ENCODE results near the gene ACER1. TPM values are rescaled to one million over a fixed set of nuclear protein-coding genes. Genes with fewer than 3 reads are reported as not detected.

ACER1 gene
- total RNA-seq, 4 donors from 2014 or later: 0.53 to 8.1 (median 1.4) TPM

DNA sequence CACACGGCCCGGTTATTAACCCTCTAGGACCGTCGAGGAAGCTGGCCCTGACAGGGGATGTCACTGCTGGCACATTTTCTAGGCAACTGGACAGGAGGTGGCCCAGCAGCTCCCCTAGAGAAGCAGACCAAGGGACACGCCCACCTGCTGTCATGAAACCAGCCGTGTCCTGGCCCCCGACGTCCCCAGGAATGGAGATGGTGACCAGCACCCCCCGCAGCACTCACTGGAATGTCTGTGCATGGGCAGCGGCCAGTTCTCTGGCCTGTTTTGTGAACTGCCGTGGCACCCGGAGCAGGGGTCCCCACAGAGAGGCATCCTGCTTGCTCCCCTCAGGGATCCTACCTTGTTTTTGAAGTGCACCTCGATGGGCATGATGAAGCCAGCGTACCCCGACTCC is 71.5 kb downstream of the ACER1 start:
- Histone ChIP-seq H3K4me1 (peaks cover 0 to 39% (median 4%) of the 10 kb centered on the region in 3 donors), H3K27me3 (no peaks in the 10 kb centered on the region), H3K27ac (no peak overlapping the region), H3K4me3 (no peak overlapping the region), H3K36me3 (peaks cover 9 to 88% (median 15%) of the 10 kb centered on the region in 3 donors), H3K9me3 (no peaks in the 10 kb centered on the region)
- WGBS, 2 donors: 59 to 81% methylated on average over 5 to 14 of the region's 15 CpGs
- intact Hi-C loops (cut with DNase I): no loop called here
- no peak for DNase-seq
- TF ChIP-seq POLR2A (IDR thresholded peaks at IDR 0.05): no peak
- TF ChIP-seq, protein P1, sequence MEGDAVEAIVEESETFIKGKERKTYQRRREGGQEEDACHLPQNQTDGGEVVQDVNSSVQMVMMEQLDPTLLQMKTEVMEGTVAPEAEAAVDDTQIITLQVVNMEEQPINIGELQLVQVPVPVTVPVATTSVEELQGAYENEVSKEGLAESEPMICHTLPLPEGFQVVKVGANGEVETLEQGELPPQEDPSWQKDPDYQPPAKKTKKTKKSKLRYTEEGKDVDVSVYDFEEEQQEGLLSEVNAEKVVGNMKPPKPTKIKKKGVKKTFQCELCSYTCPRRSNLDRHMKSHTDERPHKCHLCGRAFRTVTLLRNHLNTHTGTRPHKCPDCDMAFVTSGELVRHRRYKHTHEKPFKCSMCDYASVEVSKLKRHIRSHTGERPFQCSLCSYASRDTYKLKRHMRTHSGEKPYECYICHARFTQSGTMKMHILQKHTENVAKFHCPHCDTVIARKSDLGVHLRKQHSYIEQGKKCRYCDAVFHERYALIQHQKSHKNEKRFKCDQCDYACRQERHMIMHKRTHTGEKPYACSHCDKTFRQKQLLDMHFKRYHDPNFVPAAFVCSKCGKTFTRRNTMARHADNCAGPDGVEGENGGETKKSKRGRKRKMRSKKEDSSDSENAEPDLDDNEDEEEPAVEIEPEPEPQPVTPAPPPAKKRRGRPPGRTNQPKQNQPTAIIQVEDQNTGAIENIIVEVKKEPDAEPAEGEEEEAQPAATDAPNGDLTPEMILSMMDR (IDR thresholded peaks at IDR 0.05): no peak

DNA sequence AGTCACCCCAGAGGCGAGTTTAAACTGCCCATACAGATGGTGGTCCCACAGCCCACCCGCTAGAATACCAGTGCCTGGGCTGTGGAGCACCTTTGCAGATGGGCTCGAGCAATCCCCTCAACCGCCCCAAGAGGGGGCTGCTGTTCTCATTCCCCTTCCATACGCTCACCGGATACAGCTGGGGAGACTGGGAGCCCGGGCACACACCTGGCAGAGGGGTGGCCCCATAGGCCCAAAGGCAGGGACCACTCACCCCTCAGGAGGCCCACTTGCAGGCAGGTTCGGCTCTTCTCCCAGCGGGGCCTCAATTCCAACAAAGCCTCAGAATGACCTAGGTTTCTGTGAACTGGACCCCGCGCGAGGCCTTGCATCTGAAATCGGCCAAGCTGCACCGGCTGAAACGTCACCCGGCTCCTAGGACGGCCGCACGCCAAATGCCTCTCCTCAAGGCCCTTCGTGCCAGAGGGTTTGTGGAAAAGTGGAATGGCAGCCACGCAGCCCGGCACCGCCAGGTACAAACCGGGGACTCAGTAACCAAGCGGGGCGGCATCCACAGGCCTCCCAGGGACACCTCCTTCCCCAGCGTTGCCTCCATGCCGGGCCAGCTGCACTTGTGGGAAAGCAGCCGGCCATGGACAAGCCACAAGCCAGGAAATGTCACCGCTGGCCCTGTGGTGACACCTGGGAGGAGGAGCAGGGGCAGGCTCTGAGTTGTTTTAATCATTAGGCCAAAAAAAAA is 72.3 kb downstream of the ACER1 start:
- Histone ChIP-seq H3K4me1 (peaks cover 0 to 39% (median 4%) of the 10 kb centered on the region in 3 donors), H3K36me3 (peaks cover 9 to 80% (median 15%) of the 10 kb centered on the region in 3 donors), H3K4me3 (no peak overlapping the region), H3K9me3 (no peaks in the 10 kb centered on the region), H3K27me3 (no peaks in the 10 kb centered on the region), H3K27ac (no peak overlapping the region)
- intact Hi-C loops (cut with DNase I): no loop called here
- 67 to 77% methylated on average over 5 of the region's 30 CpGs for WGBS, 2 donors
- TF ChIP-seq POLR2A (IDR thresholded peaks at IDR 0.05): no peak
- TF ChIP-seq, protein P1 (IDR thresholded peaks at IDR 0.05): peak in 5 of 6 experiments; percentile 6 to 39 (median 33)
- DNase-seq: no peak

DNA sequence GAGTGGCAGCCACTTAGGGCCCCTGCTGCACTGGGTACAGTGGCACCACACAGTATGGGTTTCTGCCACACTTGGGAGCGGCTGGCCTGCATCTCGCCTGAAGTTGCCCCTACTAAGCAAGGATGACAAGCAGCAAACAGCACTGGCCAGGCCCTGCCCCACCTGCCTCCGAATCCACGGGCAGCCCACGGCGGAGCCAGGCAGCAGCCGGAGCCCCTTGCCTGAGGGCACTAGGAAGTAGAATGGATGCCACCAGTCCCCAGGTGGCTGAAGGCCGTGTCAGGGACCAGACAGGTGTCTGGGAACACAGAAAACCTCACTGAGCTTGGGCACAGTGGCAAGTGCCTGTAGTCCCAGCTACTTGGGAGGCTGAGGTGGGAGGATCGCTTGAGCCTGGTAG is 73.0 kb downstream of the ACER1 start:
- TF ChIP-seq, protein P1 (IDR thresholded peaks at IDR 0.05): no peak
- TF ChIP-seq POLR2A (IDR thresholded peaks at IDR 0.05): no peak
- DNase-seq: no peak
- 60 to 100% methylated on average over 1 to 2 of the region's 9 CpGs for whole genome bisulfite sequencing, 2 donors
- peaks cover 0 to 45% (median 4%) of the 10 kb centered on the region in 3 donors for H3K4me1 ChIP-seq
- no peaks in the 10 kb centered on the region for H3K9me3 ChIP-seq
- H3K4me3 ChIP-seq: no peak overlapping the region
- peaks cover 9 to 73% (median 15%) of the 10 kb centered on the region in 3 donors for H3K36me3 ChIP-seq
- intact Hi-C loops (cut with DNase I): no loop called here
- H3K27me3 ChIP-seq: no peaks in the 10 kb centered on the region
- no peak overlapping the region for H3K27ac ChIP-seq

DNA sequence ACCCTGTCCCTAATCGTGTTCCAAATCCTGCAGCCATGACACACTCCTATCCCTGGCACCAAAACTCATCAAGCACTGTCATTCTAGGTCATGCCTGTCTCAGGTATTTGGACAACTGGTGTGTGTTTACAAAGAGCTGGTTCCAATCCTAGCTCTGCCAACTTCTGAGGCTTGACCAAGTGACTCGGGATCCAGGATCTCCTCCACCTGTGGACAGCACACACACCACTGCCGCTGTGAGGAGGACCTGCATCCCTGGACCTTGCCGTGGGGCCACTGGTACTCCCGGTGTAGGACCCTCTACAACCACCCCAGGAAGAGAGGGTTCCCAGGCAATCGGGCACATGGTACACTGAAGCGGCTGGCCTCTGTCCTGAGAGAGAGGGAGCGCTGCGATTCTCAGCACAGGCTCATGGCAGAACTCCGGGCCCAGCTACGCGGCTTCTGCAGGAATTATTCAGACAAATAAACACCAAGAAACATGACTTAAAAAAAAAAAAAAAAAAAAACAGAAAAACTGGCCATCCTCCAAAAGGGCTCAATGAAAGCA is 74.0 kb downstream of the ACER1 start:
- Histone ChIP-seq H3K4me3 (no peak overlapping the region), H3K27ac (peak overlapping the region in 2 of 4 donors; percentile 21 to 26), H3K27me3 (no peaks in the 10 kb centered on the region), H3K36me3 (peaks cover 9 to 68% (median 15%) of the 10 kb centered on the region in 3 donors), H3K9me3 (no peaks in the 10 kb centered on the region), H3K4me1 (peaks cover 0 to 45% (median 4%) of the 10 kb centered on the region in 3 donors)
- WGBS, 2 donors: 49 to 82% methylated on average over 3 to 7 of the region's 12 CpGs
- no peak for DNase-seq
- no peak for TF ChIP-seq POLR2A (IDR thresholded peaks at IDR 0.05)
- TF ChIP-seq, protein P1 (IDR thresholded peaks at IDR 0.05): no peak
- intact Hi-C loops (cut with DNase I): no loop called here

DNA sequence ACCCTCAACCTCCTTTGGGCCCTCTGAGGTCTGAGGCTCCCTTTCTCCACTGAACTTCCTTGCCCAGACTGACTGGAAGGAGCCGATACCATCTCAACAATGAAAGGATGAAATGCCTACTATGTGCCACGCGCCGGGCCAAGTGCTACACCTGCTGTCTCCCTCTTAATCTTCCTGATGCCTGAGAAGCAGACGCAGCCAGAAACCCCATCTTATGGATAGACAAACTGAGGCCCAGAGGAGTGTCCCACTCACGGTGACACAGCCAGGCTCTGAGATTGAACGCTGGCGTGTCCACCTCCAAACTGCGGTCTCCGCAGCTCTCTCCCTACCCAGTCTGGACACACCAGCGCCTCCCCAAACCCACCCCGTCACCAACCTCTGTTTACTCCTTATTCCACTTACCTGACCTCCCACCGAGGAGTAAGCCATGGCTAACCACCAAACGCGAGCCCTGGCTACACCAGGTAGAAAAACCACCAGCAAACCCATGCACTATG is 74.5 kb downstream of the ACER1 start:
- H3K36me3 ChIP-seq: peaks cover 9 to 68% (median 15%) of the 10 kb centered on the region in 3 donors
- peaks cover 0 to 40% (median 4%) of the 10 kb centered on the region in 3 donors for H3K4me1 ChIP-seq
- H3K4me3 ChIP-seq: no peak overlapping the region
- H3K27me3 ChIP-seq: no peaks in the 10 kb centered on the region
- DNase-seq: no peak
- H3K9me3 ChIP-seq: no peaks in the 10 kb centered on the region
- TF ChIP-seq POLR2A (IDR thresholded peaks at IDR 0.05): no peak
- TF ChIP-seq, protein P1 (IDR thresholded peaks at IDR 0.05): no peak
- peak overlapping the region in 1 of 4 donors; percentile 21 for H3K27ac ChIP-seq
- 94% methylated on average over 12 to 14 of the region's 15 CpGs for WGBS, 2 donors
- intact Hi-C loops (cut with DNase I): no loop called here

Measured in esophagus squamous epithelium (tissue), 5 donors.